Measurements from ENCODE around the gene ADSL.

Gene ADSL

DNA sequence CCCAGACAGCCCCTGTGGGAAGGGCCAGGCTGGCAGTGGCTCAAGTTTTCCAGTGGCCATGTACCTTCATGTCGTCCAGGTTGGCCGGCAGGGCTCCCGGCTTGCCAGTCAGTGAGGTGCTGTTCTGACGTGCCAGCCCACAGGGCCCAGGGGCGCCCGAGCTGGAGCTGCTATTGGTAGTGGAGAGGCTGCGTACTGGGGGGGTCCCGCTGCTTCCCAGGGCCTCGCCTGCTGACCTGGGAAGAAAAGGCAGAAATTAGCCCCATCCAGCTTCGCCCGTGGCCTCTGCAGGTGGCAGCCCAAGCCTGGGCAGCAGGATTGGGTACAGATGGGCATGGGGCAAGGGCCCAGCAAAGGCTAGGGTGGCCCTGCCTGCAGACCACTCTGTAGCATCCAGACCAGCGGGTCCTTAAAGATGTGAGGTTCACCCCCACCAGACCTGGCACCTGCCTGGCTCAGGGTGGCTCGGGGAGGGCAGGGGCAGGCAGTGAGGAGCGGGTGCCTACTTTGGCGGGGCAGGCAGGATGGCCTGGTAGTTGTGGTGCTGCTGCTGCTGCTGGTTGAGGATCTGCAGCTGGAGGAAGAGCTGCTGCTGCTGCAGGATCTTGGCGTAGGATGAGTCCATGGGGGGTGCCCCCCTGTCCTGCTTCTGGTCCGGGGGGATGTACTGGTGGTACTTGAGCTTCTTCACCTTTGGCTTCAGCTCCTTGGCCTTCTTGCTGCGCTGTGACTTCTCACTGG lies 74.2 kb downstream of the ADSL start:
- DNase-seq = no peak

DNA sequence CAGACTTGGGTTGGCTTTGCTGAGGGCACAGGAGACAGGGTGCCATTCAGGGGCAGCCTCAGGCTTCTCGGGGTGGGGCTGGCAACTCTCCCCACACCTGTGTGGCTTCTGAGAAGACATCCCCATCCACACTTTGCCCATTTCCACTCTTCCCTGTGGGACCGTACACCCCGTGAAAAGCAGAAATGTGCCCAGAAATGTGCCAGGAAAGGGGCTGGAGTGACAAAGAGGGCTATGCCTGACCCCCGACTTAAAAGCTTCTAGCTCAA lies 74.7 kb downstream of the ADSL start:
- no peak for DNase-seq

DNA sequence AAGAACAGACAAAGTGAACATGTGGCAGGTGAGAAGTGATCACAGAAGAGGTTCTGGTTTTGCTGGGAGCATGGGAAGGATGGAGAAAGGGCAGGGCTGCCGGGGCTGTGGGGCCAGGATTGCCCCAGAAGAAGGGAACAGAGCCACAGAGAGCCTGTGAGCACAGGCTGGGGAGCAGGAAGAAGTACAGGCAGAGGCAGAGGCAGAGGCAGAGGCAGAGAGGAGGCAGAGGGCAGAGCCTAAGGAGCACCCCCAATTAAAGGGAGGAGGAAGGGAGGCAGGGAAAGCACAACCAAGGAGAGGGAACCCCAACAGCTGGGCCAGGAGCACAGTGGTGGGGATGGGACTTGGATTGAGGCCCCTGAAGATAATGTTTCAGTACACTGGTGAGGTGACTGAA lies 75.6 kb downstream of the ADSL start:
- no peak for DNase-seq

DNA sequence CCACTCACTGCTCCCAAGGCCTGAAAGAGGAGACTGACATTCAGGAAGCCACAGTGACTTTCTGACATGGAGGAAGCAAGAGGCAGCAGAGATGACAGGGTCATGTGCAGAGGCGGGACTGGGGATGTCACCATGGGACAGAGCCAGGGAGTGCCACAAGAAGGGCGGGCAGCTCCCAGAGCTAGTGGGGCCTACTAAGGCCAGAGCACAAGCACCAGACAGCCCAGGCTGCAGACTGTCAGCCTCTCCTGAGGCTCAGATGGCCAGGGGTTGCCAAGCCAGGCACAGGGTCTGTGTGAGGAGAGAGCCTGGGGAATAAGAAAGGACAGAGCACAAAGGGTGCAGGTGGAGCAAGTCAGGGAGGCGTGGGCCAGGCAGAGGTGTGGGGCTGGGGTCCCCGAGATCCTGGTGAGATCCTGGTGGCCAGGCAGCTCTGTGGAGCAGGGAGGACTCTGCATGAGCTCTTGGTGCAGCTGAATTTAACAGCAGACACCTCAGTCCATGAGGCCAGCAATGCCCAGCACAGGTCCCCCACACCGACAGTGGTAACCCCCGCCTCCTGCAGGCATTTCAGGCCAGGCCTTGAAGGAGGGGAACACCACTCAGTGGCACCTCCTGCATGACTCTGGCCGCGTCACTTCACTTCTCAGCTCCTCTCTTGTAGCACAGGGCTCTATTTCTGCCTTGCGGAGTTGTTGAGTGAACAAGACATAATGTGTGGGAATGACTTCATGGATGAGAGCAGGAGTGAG lies 76.4 kb downstream of the ADSL start:
- DNase-seq = peak; percentile 75 to 84 (median 81)

DNA sequence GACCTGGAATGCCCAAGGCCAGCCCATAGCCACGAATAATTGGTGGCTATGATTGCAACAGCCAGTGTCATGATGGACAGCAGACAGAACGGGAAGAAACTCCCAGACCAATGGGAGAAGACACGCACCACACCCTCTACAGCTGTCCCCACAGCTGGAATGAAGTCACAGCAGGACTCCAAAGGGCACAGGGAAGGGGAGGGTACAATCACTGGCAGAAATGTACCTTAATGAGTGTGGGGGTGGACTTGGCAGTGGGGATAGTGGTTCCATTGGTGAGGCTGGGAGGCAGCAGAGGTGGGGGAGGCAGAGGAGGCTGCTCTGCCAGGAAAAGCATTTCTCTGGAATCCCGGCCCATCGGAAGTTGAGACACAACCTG lies 77.0 kb downstream of the ADSL start:
- peak; percentile 65 to 74 (median 70) for DNase-seq

DNA sequence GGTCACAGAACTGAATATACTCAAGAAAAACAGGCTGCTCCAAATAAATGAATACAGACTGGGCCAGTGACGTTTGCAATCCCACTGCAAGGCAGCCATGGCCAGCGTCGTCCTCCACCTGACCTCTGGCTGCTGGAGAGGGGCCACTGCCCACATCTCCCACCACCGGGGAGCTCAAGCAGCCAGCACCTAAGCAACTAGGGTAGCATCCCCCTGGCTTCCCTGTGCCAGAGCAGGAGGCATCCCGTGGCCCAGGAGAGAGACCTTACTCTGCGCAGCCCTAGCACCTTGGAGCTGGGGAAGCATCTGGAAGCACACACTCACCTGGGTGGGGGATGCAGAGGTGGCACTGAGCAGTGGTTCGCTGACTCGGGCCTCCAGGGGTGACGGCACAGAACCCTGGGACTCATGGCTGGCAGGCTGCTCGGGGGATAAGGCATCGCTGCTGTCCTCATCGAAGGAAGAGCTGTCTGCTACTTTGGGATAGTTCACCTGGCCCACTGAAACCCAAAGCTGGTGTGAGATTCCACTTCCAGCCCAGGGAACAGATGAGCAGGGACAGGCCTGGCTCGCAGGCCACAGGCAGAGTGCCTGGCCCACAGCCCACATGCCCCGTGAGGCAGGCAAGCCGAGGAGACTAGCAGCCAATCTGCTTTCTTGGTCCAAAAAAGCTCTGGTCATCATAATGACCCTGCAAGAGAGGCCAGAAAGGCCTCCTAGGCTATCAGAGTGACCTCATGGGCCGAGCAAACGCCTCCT lies 77.8 kb downstream of the ADSL start:
- no peak for DNase-seq

DNA sequence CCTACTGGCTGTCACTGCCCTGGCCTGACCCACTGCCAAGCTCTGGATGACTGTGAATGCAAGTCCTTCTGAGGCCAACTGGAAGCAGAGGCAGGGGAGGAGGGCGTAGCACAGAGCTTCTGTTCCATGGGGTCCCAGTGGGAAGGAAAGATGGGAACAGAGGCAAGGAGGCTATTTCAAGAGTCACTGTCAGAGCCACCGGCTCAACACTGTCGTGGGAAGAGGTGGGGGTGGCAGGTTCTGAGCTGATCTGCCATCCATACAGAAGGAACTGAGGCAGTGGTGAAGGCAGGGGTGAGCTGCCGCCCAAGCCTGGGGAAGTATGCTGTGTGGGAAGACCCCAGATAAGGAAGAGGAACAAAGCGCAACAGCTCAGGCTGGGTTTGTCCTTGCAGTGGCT lies 78.8 kb downstream of the ADSL start:
- DNase-seq = peak; percentile 73 to 82 (median 76)

DNA sequence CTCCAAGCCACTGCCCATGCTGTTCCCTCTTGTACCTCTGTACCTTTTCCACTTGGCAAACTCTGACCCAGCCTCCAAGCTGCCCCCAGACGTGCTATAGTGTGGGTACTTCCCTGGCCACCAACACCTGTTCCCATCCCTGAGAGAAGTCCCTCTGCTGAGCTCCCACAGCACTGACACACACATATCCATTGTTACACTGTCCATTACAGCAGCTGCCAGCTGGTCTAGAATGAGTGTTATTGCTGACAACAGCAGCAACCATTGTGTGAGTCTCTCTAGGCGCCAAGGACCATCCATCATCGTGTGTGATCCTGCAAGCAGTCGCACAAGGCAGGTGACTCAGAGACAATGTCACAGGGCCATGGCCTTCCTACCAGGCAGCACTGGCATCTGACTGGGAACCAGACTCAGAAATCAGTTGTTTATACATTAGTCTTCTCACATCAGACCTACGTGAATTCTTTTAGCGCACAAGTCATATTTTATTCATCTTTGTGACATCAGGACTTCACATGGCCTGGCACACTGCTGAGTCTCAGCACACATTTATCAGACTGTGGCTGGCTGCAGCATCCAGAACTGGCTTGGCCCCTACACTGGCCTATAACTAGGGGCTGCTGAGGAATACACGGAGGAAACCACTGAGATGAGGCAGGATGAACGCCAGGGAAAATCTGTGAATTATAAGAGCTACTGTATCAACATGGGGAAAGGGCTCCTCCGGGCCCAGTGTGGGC lies 80.5 kb downstream of the ADSL start:
- DNase-seq = peak in 1 of 3 donors; percentile 24

DNA sequence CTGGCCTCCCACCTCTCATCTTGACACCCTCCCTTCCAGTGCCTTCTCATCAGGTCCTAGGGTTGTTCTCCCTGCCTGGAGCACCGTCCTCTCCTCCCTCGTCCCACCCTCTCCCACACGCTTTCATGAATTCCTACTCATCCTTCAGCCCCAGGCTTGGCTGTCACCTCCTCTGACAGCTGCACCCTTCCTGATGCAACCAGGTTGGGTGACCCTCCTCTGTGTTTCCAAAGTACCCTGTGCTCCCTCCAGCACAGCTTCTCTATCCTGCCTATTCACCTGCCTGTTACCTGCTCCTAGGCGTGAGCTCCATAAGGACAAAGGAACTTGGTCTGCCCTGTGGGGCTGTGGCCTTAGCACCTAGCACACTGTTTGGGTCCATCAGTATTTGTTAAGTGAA lies 82.5 kb downstream of the ADSL start:
- no peak for DNase-seq

DNA sequence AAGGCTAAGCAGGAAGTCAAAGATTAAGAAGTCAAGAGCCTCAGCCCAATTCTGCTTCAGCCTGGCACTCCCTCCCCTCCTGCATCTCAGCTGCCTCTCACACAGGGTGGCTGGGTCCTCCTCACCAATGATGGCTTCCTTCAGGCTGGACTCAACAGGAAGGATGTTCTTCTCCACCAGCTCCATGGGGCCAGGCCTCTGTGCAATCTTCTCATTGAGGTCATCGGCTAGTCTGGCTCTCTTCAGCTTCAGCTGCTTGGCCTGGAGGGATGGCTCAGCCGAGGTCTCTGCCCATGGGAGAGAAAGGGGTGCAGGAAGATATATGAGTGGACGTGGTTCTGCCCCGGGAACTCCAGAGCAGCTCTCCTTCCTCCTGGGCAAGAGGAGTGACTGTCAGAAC lies 83.2 kb downstream of the ADSL start:
- DNase-seq = peak in 2 of 3 donors; percentile 37 to 49

DNA sequence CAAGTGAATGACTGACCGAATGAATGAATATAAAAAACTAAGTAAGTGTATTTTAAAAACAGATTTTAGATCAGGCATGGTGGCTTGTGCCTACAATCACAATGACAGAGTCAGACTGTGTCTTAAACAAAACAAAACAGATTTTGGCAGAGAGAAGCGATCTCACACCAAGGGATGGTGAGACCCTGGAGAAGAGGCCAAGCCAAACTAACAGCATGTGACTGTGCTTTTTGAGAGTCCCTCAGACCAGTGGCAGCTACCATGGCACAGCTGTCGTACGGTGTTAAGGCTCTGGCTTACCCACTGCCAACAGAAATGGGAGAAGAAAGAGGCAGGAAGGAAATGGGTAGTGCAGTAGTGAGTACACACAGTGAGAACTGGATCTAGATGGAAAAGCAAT lies 84.7 kb downstream of the ADSL start:
- no peak for DNase-seq

DNA sequence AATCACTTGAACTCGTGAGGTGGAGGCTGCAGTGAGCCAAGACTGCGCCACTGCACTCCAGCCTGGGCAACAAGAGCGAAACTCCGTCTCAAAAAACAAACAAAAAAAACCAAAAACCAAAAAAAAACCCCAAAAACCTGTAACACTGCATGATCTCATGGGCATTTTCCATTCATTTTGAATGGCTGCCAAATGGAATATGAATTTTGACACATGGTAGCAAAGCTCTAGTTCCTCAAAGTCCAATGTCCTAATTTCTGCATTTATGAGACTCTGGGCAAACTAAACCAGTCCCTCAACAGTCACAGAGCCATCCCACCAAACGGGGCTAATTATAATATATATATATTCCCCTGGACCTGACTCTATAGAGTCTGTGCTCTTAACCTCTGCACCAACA lies 85.9 kb downstream of the ADSL start:
- peak; percentile 80 to 97 (median 93) for DNase-seq

DNA sequence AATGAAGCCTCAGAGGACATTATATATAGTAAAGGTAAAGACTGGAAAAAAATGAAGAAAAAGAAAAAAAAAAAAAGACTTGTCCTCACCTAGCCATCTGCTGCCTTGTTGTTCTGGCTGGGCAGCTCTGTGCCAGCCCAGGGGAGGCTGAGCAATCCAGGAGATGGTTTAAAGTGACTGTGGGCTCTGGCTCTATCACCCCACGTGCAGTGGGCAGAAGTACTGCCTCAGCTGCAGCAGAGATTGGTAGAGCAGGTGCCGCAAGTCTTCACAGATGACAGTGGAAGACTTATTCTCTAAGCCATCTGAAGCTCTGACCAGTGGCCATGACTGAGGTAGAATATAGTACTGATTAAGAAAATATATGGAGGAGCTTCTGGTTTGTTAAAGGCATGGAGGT lies 86.3 kb downstream of the ADSL start:
- no peak for DNase-seq

DNA sequence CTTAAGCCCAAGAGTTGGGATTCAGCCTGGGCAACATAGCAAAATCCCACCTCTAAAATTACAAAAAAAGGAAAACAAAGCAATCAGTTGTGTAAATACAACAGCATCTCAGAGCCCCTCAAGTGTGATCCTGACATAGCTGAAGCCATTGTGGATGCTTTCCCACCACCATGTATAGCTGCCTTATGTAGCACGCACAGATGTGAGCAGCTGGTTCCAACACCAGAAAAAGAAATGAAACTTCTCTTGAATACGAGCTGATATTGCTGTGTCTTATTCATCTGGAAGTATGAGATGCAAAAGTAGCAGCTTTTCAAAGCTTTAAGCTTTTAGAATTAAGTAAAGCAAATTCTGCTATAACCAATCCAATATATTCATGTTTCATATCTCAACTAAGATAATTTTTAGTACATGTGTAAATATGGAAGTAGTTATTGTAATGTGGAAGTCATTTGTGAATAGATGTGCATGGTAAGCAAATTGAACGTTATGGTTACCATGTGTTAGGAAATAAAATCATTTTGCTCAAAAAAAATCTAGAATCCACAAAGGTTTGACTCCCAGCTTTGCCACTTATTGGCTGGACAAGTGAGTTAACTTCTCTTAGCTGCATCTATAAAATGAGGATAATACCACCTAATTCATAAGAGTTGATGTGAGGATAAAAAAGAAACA lies 87.3 kb downstream of the ADSL start:
- no peak for DNase-seq

DNA sequence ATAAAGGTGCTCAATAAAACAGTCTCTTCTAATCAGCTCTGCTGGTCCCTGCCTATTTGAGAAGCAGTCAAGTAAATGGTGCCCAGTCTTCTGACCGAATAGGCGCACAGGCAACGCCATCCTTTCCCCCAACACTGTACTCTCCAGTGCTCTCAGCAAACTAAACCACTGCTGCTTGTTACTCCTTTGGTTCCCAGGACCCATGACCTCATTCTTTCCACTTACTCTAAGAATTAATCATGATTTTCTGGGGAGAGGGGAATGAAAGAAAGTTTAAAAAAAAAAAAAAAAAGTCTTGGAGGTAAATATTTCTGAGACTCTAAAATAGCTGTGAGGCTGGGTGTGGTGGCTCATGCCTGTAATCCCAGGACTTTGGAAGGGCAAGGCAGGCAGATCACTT lies 87.8 kb downstream of the ADSL start:
- peak; percentile 63 to 83 (median 73) for DNase-seq

DNA sequence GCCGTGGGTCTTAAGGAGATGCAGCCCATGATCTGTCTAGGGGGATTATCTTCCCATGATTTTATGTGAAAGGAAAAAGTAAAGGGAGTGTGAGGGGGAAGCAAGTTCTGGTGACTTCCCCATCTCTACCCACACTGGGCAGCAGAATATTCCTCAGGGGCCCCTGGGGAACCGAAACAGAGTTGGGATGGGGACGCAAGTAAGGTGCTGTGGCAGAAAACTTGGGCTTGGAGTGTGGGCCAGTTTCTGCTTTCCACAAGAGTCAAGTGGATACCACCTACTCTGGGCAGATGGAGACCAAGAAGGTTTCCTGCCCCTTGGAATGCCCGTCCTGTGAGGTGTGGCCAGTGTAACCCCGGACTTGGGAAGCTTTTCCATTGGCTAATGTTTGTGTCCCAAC lies 88.4 kb downstream of the ADSL start:
- DNase-seq = peak; percentile 66 to 80 (median 78)

DNA sequence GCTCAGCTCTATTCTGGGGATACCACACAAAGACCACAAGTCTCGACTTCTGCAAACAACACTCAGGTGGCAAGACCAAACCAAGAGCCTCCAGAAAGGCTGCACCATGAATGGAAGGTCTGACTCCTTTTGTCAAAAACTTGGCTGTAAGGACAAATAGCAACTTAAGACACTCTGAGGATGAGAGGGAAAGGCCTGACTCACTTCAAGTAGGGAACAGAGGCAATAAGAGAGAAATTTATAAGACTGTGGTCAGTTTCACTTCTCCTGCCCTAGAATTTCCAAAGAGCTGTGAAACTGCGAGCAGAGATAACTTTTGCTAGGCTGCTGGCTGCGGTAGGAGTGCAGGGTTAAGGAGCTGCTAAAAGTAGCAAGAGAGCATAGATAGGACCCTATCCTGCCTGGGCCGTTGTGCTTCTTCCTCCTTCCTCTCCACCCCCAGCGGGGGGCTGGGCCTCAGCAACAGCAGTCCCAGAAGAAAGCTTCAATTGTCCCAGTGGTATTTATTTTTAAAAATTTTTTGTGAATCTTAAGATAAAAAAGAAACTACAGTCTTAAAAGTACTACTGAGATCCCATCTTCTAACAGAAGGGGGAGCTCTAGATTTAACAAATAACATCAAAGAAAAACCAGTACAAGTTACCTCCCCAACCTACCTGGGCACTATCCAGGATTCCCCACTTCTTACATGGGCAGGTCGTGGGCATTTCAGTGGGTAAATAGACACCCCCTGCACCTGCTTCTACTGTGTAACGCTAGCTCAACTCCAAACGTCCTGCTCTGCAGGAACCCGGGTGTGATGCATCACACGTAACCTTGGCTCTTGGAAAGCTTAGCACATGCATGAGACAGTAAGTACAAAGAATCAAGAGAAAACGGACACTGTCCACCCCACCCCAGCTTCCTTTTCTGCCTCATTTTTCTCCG lies 90.5 kb downstream of the ADSL start:
- DNase-seq = peak; percentile 82 to 94 (median 92)

All from suppressor macrophage treated with lipopolysaccharide for 1 hour (primary cell).